Germinal center (tissue), 1 donor: Measurements from ENCODE around the gene SIX2.

ENCODE experiments used
- DNase-seq: peaks from one replicate; pipeline ENCODE4 v3.0.0; 2012; ENCODE audit warnings: mixed read lengths, low spot score

Gene SIX2

GRCh38 chr2:45000921-45001868, 8.1 kb downstream of the SIX2 start:
- DNase-seq, result no peak

GRCh38 chr2:45000341-45000901, 8.8 kb downstream of the SIX2 start:
- no peak for DNase-seq

GRCh38 chr2:44999540-44999939, 9.7 kb downstream of the SIX2 start:
- no peak for DNase-seq

- no peak for DNase-seq
Measured at GRCh38 chr2:44997963-44998362, 11.3 kb downstream of the SIX2 start.

- no peak for DNase-seq
Measured at GRCh38 chr2:44996356-44996755, 12.9 kb downstream of the SIX2 start.

GRCh38 chr2:44994377-44994776, 14.9 kb downstream of the SIX2 start:
- DNase-seq, result no peak

GRCh38 chr2:44989176-44989575, 20.1 kb downstream of the SIX2 start:
- no peak for DNase-seq

GRCh38 chr2:44983836-44984604, 25.2 kb downstream of the SIX2 start:
- DNase-seq, result no peak

- peak; percentile 64 for DNase-seq
Measured at GRCh38 chr2:44981714-44982108, 27.5 kb downstream of the SIX2 start.

- DNase-seq, result no peak
Measured at GRCh38 chr2:44980751-44981713, 28.2 kb downstream of the SIX2 start.

- no peak for DNase-seq
Measured at GRCh38 chr2:44979581-44979980, 29.7 kb downstream of the SIX2 start.

- DNase-seq, result no peak
Measured at GRCh38 chr2:44975571-44976450, 33.4 kb downstream of the SIX2 start.

GRCh38 chr2:44974064-44974715, 35.1 kb downstream of the SIX2 start:
- DNase-seq, result no peak

- DNase-seq, result no peak
Measured at GRCh38 chr2:44972771-44973535, 36.3 kb downstream of the SIX2 start.

GRCh38 chr2:44970846-44971450, 38.3 kb downstream of the SIX2 start:
- DNase-seq, result no peak

GRCh38 chr2:44969936-44970335, 39.3 kb downstream of the SIX2 start:
- no peak for DNase-seq

- DNase-seq, result no peak
Measured at GRCh38 chr2:44967727-44968432, 41.4 kb downstream of the SIX2 start.

- DNase-seq, result no peak
Measured at GRCh38 chr2:44967056-44967455, 42.2 kb downstream of the SIX2 start.
